Suppressor macrophage treated with lipopolysaccharide for 1 hour (primary cell): Measurements from ENCODE around the gene PHKB.

Experiments
- DNase-seq, 3 donors: peaks; one replicate each; pipeline ENCODE4 v3.0.0-alpha.2; 2020 to 2022

Gene PHKB

GRCh38 chr16:47697826-47698225 is 236.7 kb downstream of the PHKB start:
- DNase-seq = no peak

GRCh38 chr16:47699106-47699505 is 238.0 kb downstream of the PHKB start:
- DNase-seq = peak; percentile 66 to 78 (median 69)

DNA sequence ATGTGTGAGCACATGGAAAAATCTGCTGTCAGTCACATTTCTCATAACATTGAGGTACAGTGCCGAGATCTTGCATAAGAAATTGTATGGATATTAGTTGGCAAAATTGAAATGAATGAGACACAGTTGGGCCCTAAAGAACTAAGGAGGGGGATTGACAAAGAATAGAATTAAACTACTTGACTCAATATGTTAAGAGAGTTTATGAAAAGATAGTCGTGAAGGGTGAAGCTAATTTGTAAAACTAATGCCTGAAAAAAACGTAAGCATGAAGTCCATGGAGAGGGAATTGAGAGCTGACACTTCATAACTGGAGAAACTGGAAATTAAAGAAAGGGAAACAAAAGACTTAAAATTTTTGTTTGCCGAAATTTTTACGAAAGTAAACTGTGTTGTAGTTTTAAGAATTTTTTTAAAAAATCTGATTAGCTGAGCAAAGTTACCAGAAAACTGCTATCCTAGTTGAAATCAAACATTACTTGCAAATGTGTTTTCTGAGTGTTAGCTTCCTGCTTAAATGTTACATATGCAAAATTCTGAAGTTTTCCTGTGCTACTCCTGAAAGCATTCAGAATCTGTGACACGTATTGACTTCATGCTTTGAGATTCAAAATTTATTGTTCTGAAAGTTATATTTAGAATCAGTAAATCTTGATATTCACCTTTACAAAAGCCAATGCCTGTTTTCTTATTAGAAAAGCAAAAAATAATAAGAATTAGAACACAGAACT is 239.9 kb downstream of the PHKB start:
- DNase-seq = no peak

DNA sequence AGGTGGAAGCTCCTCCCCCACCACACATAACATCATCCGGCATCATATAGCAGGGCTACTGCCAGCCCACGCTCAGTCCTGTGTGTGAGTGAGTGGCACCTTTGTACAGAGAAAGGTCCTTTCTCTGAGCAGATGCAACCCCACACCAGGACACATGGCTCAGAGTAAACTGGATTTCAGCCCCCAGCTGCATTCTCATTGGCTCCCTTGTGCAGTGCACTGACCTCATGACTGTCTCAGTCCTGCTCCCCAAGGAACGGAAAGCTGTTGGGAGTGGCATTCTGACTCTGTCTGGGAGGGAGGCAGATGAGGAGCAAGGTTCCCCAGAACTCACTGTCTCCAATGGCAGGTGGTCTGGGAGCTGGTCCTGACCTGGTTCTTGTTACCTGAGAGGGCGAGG is 244.1 kb downstream of the PHKB start:
- no peak for DNase-seq

DNA sequence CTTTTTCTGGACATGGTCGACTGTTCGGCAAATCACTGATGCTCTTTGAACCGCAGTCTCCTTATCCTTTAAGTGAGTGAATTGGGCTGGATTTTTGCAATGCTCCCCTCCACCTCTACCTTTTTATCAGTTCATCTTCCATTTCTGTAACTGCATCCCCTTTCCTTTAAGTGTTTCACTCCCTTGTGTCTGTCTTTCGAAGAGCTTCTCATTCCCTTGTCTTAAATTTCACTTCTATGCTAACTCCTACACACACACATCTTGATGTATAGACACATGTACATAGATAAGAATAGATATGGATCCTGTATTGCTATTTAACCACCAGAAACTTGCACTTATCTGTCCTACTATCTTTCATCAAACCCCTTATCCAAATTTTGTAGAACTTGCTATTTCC is 250.7 kb downstream of the PHKB start:
- no peak for DNase-seq

DNA sequence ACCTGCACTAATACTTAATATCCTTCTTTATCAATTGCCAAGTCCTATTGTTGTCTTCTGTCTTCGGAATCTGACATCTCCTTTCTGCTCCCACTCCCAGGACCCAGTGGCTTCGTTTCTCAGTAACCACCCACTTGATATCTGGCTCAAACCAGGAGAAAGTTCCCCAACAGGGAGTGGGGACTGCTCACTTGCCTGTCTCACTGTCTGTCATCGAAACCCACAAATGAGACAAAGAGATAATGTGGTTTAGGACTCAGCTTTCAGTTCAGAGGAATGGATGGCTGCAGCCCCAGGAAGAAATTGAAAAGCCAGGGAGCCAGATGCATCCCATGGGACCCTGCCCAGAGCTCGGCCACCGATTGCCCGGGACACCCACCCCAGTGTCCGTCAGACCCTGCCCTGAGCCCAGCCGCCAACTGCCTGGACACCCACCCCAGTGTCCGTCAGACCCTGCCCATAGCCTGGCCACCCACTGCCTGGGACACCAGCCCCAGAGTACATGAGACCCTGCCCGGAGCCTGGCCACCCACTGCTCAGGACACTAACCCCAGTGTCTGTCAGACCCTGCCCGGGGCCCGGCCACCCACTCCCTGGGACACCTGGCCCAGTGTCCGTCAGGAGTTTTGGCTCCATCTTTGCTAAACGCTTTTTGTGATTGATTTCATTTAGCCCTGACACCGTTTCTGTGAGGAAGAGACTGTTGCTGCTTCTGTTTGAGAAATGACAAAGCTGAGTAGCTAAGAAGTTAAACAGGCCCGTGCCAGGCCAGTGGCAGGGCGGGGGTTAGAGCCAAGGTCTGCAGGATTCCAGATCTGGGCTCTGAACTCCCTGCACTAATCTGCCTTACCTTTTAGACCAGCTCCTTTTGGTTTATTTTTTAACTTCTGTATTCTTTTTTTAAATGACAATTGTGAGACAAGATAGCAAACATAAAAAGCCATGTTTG is 251.4 kb downstream of the PHKB start:
- no peak for DNase-seq

DNA sequence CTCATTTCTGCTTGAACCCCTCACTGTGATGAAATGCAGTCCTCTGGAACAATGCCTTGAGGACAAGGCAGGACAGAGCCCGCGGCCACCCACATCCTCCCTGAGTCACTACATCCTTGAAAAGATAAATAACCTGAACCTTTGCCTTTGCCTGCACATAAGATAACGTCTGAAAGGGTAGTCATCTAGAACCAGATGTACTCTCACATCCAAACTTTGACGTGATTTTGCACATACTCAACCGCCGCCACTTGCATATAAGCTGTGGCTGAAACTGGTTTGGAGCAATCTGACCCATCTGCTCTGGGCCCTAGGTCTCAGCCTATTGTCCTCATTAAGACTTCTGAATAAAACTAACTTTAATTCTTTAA is 252.1 kb downstream of the PHKB start:
- DNase-seq = no peak

DNA sequence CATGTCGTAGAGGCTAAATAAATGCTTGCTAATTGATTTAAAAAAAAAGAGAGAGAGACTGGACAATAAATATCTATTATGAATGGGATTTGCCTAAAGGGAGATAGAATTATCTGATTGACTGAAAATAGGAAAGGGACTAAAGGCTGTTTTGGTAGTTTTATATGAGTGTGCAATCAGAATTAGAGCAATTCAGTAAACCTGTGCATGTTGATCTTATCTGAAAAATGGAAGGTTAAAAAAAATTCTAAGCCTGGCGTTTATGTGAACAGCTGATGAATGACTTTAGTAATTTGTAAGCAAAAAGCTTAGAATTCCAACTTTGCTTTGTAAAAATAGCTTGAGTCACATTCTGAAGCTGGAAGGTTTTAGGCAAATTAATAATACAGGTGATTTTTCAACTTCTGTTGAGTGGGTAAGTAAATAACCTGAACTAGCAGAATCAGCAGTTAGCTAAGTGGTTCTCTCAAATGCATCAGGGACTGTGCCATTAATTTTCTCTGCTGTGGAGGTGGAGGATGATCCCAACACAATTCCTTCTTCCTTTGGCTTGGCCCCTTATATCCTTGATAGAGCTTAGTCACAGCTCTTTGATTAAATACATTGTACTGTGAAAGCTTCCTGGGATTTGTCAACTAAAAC is 254.4 kb downstream of the PHKB start:
- DNase-seq = no peak

GRCh38 chr16:47716571-47716970 is 255.4 kb downstream of the PHKB start:
- DNase-seq = no peak

DNA sequence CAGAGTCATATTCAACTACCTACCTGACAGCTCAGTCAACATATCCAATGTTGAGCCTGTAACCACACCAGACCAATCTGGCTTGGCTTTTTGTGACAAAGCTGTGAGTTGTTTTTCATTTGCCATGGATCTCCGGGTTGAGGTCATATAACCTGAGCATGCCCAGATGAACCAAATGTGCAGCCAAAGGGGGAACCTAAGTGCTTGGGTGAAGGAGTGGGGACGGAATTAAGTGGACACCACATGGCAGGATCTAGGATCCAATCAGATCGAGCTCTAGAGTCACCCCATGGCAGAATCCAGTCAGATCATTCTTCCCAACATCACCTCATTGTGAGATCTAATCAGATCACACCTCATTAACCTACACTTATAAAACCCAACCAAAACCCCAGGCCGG is 258.6 kb downstream of the PHKB start:
- DNase-seq = no peak

- no peak for DNase-seq
Observed at GRCh38 chr16:47721006-47721637, 260.0 kb downstream of the PHKB start.

GRCh38 chr16:47722046-47722445 is 260.9 kb downstream of the PHKB start:
- DNase-seq = no peak

DNA sequence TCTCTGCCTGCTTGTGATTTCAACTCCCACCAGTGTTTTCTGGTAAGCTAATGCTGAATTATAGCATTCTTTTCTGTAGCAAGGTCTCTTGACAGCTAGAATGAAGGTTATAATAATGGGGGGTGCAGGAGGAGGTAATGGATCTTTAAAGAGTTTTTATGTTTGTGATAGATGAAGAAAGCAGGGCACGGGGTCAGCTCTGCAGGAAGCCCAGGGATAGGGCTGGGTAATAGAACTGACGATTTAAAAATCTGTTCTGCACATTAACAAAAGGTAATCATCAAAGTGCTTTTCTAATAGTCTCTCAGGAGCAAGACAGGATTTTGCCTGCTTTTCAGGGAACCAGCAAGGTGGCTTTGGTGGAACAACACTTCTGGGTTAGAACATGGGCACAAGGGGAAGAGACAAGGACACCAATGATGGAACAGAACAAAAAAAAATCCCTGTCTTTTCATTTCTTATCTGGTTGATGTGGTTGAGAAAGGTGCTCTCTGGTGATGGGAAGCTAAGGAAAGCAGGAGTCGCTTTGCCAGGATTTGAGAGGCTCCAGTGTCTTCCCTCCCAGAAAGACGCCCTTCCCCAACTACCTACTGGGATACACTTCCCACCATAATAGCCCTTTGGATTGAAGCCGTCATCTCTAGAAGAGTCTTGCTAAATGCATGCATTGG is 263.1 kb downstream of the PHKB start:
- DNase-seq = no peak

DNA sequence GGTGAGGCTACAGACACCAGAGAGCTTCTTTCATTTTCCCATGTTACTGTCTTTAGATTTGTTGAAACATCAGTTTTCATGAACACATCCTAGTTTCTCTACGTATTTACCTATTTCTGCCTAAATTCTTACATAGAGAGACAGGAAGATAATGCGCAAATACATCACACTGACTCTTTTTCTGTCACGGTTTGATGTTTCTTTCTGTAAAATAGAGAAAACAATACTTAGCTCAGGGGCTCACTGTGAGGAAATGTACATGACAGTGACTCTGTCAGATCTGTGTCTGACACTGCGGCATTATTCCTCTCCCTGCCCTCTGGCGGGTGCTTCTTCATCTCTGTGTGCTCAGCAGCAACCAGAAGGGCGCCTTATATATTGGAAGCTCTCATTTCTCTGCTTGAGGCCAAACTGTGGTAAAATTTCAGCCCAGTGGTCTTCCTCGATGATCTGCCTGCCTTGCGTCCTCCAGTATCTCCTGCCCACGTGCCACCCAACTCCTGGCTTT is 264.1 kb downstream of the PHKB start:
- DNase-seq = no peak

DNA sequence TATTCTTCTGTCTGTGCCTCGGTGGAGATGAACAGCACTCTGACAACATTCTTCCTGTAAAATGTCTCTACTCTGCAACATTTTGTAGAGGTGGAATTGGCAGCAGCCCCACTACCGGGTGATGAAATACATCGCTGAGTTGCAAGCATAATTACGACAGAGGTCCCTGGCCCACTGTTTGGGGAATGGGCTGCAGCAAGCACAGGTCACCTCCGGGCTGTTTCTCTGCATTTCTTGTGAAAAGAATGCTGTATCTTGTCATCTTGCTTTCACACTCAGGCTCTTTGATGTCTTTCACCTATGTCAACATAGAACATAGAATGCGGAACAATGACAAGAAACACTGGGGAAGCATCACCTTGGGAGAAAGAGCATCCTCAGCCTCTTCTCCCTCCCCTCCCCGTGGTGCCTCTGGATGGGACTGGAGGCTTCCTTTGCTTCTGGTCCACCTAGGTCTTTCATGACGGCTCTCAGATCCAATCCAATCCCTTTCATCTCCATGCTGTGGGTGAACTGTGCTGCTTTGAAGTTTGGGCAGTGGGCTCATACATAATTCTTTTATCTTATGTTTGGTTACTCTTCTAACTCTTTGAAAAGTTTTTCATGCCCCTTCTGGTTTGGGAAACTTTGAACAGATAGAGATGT is 265.0 kb downstream of the PHKB start:
- DNase-seq = no peak

DNA sequence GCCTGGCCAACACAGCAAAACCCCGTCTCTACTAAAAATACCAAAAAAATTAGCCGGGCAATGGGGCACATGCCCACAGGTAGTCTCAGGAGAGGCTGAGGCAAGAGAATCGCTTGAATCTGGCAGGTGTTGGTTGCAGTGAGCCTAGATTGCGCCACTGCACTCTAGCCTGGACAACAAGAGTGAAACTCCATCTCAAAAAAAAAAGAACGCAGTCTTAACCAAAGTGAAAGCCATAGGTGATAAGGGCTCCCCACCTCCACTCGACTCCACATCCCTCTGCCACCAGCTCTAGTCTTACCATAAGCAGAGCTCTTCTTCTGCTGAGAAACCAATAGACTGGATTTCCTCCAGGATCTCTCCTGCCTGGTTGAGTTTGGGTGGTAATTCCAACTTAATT is 266.0 kb downstream of the PHKB start:
- DNase-seq = no peak

DNA sequence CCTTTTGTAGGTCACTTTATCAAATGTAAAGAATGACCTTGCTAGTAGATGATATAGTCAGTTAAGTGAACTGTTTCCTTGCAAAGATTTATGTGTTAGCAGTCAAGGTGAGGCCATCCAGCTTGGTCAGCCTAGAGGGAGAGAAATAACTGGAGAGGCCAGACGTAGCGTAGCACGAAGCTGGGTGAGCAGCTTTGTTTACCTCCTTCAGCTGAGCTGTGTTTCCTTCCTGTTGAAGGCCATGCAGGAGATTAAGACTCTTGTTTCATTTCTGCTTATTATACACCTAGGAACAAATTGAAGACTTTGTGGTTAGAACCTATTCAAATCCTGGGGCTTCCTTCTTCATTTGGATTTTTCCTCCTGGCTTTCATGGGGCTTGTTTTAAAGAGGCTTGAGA is 267.1 kb downstream of the PHKB start:
- DNase-seq = no peak

DNA sequence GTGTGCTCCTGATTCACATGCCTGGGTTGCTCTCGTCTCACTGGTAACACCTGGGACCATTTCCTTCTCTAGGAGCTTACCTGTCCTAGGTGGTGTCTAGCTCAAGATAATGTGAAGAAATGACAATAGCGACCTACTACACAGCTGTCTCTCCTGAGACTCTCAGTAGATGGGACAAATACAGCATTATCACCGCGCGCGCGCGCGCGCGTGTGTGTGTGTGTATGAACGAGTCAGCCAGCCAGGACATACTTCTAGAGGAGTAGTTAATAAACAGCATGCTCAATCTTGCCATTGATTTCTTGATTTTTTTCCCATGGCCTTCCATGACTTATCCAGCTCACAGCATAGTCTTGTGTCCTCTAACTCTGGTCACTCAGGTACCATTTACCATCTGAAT is 268.6 kb downstream of the PHKB start:
- DNase-seq = no peak

DNA sequence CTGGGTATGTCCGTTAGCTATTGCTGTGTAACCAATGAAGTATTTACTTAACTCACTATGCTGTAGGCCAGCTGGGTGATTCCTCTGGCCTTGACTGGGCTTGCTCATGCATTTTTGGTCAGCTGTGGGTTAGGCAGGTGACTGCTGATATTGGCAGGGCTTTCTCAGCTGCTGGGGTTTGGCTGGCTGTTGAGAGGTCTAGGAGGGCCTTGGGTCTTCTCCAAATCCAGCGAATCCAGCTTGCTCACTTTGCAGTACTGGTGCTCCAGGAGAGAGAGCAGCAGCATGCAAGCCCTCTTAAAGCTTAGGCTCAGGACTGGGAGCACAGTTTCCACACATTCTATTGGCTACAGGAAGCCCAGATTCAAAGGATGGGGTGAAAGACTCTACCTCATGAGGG is 270.1 kb downstream of the PHKB start:
- DNase-seq = no peak

DNA sequence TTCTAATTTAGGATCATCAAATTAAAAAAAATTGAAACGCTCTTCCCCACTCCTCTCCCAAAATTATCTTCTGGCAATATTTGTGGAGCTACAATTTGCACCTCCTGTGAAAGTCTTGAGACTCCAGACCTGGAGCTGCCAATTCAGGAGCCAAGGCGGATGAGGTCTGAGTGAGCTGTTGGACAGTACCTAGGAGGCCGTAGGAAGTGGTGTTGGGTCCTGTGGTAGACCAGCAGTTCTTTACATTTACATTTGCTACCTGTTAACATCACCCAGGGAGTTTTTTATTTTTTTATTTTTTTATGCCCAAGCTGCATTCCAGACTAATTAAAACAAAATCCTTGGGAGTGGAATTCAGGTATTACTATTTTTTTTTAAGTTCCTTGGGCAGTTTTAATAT is 271.0 kb downstream of the PHKB start:
- DNase-seq = no peak

GRCh38 chr16:47732523-47733111 is 271.5 kb downstream of the PHKB start:
- DNase-seq = peak; percentile 5 to 46 (median 32)
